Bone marrow (tissue), 2 donors: ENCODE measurements around the gene CXCL5.
"Not testable (repeated sequence)": the region's sequence is repeated elsewhere in the genome, so short reads cannot be mapped to it uniquely, and the experiment has no call there.

ENCODE experiments used
- DNase-seq, 2 donors: peaks; one replicate each; lab custom pipeline; 2025; lab: John Stamatoyannopoulos, UW

Gene CXCL5

GRCh38 chr4:73970945-73971344 lies 27.5 kb downstream of the CXCL5 start:
- no peak for DNase-seq

DNA sequence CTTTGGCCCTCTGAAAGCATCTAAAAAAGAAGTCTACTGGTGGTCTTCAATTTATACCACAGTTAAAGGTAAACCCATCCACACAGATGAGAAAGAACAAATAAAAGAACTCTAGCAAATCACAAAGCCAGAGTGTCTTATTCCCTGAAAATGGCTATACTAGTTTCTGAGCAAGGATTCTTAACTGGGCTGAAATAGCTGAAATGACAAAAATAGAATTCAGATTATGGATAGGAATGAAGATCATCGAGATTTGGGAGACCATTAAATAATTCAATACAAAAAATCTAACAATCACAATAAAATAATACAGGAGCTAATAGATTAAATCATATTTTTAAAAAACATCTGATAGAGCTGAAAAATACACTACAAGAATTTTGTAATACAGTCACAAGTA lies 28.5 kb downstream of the CXCL5 start:
- no peak for DNase-seq

DNA sequence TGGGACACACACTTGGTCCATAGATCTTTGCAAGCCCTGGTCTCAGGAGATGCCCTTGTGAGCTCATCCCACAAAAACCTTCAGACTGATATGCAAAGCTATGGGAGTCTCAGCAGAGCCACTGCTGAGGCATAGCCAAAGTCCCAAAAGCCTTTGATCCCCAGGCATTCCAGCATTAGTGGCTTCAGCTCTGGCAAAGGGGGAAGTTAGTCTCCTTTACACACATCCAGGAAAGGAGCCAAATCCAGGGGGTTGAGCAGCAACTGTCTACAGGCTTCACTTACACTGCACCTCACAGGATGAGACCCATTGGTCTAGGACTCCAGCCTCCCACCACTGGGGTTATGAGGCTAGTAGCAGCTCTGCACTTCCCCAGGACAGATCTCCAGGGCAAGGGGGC lies 30.6 kb downstream of the CXCL5 start:
- DNase-seq: no peak

DNA sequence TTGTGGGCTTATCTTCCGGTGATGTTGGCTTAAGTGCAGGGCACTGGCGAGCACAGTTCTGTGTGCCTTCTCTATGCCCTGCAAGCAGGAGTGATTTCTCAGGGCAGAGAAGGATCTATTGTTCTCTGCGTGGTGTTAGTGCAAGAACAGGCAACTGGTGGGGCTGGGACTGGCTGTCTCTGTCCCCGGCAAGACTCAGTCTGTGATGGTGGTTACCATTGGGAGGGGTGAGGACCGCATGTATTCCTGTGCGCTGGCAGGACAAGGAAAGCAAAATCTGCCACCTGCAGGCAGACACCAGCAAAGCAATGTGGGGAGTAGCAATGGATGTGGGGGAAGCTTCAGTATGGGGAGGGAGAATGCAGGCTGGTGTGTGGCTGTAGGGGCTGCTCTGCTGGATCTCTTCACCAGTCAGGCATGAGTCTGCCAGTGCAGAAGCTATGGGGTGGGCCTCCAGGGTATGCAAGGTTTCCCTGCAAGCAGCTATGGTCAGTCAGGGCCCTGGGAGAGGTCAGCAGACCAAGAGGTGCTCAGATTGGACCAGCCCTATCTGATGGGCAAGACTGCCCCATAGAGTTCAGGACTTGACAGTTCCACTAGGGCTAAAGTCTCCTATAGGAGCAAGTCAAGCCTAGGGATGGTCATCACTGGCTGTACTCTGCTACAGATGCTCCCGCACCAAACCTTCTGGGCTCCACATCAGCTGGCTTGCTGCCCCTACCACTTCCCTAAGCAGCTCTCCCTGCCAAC lies 33.4 kb downstream of the CXCL5 start:
- no peak for DNase-seq

DNA sequence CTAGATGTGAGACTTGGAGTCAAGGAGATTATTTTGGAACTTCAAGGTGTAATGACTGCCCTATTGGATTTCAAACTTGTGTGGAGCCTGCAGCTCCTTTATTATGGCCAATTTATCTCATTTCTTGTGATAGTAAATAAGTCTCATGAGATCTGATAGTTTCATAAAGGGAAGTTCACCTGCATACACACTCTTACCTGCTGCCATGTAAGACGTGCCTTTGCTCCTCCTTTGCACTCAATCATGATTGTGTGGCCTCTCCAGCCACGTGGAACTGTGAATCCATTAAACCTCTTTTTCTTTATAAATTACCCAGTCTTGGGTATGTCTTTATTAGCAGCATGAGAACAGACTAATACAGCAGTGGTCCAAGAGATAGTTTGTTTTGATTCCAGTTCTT lies 35.8 kb downstream of the CXCL5 start:
- no peak for DNase-seq

GRCh38 chr4:73959041-73959440 lies 39.4 kb downstream of the CXCL5 start:
- not testable (repeated sequence) for DNase-seq

GRCh38 chr4:73952352-73952751 lies 46.1 kb downstream of the CXCL5 start:
- no peak for DNase-seq

- DNase-seq: not testable (repeated sequence)
These were observed 48.0 kb downstream of the CXCL5 start for GRCh38 chr4:73950376-73950920.

GRCh38 chr4:73948990-73949706 lies 49.3 kb downstream of the CXCL5 start:
- DNase-seq: no peak

GRCh38 chr4:73948291-73948690 lies 50.2 kb downstream of the CXCL5 start:
- no peak for DNase-seq

GRCh38 chr4:73947239-73947985 lies 51.1 kb downstream of the CXCL5 start:
- no peak for DNase-seq

GRCh38 chr4:73945674-73946449 lies 52.6 kb downstream of the CXCL5 start:
- DNase-seq: no peak
